ENCODE results near the gene HOXD10. TPM values are rescaled to one million over a fixed set of nuclear protein-coding genes. Genes with fewer than 3 reads are reported as not detected.

Gene HOXD10
- total and polyA plus RNA-seq, 2 experiments from 2014 or later = not detected

DNA sequence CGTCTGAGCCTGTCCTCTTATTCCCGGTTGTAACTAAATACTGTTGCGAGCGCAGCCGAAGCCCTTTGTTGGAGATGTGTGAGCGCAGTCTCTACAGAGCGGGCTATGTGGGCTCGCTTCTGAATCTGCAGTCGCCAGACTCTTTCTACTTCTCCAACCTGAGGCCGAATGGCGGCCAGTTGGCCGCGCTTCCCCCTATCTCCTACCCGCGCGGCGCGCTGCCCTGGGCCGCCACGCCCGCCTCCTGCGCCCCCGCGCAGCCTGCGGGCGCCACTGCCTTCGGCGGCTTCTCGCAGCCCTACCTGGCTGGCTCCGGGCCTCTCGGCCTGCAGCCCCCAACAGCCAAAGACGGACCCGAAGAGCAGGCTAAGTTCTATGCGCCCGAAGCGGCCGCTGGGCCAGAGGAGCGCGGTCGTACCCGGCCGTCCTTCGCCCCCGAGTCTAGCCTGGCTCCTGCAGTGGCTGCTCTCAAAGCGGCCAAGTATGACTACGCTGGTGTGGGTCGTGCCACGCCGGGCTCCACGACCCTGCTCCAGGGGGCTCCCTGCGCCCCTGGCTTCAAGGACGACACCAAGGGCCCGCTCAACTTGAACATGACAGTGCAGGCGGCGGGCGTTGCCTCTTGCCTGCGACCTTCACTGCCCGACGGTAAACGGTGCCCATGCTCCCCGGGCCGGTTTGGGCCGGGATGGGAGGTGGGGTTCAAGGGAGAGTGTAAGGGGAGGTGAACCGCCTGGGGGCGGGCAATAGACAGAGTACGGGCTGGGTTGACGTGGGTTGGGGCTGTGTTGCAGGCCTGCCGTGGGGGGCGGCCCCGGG lies 16.6 kb upstream of the HOXD10 start, which contains the start of gene HOXD12:
Gene HOXD12, plus strand, starts transcription at position 68 of the 819 bp plus-strand sequence. Its CDS starts 7 bp downstream, at position 75.
- Histone ChIP-seq H3K9me3 (ENCODE audit: low read depth) (no peaks in the 10 kb centered on the region), H3K4me3 (no peak within 1 kb of the TSS), H3K36me3 (no peaks in the 10 kb centered on the region), H3K4me1 (ENCODE audit: low read depth) (peaks cover 3% of the 10 kb centered on the region), H3K27me3 (peaks cover 100% of the 10 kb centered on the region), H3K27ac (no peak within 1 kb of the TSS)
- DNase-seq (ENCODE audit: low read depth in 1 of 2, low spot score in 1 of 2) = no peak
- TF ChIP-seq, protein P1, sequence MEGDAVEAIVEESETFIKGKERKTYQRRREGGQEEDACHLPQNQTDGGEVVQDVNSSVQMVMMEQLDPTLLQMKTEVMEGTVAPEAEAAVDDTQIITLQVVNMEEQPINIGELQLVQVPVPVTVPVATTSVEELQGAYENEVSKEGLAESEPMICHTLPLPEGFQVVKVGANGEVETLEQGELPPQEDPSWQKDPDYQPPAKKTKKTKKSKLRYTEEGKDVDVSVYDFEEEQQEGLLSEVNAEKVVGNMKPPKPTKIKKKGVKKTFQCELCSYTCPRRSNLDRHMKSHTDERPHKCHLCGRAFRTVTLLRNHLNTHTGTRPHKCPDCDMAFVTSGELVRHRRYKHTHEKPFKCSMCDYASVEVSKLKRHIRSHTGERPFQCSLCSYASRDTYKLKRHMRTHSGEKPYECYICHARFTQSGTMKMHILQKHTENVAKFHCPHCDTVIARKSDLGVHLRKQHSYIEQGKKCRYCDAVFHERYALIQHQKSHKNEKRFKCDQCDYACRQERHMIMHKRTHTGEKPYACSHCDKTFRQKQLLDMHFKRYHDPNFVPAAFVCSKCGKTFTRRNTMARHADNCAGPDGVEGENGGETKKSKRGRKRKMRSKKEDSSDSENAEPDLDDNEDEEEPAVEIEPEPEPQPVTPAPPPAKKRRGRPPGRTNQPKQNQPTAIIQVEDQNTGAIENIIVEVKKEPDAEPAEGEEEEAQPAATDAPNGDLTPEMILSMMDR (IDR thresholded peaks at IDR 0.05; ENCODE audit: low read depth, low read length) = no peak

DNA sequence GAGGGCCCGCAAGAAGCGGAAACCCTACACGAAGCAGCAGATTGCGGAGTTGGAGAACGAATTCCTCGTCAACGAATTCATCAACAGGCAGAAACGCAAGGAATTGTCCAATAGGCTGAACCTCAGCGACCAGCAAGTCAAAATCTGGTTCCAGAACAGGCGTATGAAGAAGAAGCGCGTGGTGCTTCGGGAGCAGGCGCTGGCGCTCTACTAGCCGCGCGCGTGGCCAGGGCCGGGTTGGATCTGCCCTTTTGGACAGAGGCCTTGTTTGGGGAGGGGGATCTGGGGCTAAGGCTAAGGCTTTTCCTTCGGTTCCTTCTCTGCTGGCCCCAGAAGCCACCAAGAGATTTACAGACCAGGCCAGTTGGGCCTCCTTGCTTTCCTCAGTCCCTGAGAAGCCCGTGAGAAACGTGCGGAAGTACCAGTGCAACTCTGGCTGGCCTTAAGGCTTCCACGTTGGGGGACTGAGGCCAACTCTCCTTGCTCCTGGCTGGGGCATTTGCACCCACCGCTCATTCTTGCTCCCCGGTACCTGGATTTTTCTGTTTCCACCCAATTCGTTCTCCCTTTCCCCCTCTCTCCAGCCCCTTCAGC lies 15.9 kb upstream of the HOXD10 start:
- no peaks in the 10 kb centered on the region for H3K9me3 ChIP-seq (ENCODE audit: low read depth)
- H3K36me3 ChIP-seq = no peaks in the 10 kb centered on the region
- peaks cover 3% of the 10 kb centered on the region for H3K4me1 ChIP-seq (ENCODE audit: low read depth)
- TF ChIP-seq, protein P1 (IDR thresholded peaks at IDR 0.05; ENCODE audit: low read depth, low read length) = no peak
- H3K27ac ChIP-seq = no peak overlapping the region
- H3K27me3 ChIP-seq = peaks cover 100% of the 10 kb centered on the region
- H3K4me3 ChIP-seq = no peak overlapping the region
- no peak for DNase-seq (ENCODE audit: low read depth in 1 of 2, low spot score in 1 of 2)

DNA sequence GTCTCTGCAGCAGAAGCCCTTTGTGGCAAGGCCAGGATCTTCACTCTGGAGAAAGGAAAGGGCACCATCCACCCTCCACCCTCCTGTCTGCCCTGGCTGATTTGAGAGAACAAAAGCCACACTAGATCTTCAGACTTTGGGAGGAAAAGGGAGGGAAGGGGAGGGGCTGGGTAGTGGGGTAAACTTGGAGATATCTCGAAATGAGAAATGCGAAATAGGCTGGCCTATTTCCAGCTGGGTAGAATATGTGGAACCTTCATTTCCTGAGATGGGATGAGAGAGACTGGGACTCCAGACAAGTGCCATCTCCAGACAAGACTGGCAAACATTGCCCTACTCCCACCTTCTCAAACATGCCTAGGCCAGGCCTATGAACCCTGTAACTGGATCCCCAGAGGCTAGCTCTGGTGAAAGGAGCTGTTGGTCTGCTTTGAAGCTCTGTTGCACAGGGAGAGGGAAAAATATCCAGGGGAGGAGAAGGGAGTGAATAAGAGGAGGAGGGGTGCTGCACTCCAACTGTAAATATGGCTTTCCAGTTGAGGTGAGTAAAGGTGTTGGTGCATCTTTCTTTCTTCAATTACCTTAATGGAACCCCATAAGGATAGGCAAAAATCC lies 15.3 kb upstream of the HOXD10 start:
- peaks cover 3% of the 10 kb centered on the region for H3K4me1 ChIP-seq (ENCODE audit: low read depth)
- DNase-seq (ENCODE audit: low read depth in 1 of 2, low spot score in 1 of 2) = no peak
- no peaks in the 10 kb centered on the region for H3K36me3 ChIP-seq
- no peak overlapping the region for H3K27ac ChIP-seq
- no peak overlapping the region for H3K4me3 ChIP-seq
- peaks cover 100% of the 10 kb centered on the region for H3K27me3 ChIP-seq
- TF ChIP-seq, protein P1 (IDR thresholded peaks at IDR 0.05; ENCODE audit: low read depth, low read length) = no peak
- H3K9me3 ChIP-seq (ENCODE audit: low read depth) = no peaks in the 10 kb centered on the region

DNA sequence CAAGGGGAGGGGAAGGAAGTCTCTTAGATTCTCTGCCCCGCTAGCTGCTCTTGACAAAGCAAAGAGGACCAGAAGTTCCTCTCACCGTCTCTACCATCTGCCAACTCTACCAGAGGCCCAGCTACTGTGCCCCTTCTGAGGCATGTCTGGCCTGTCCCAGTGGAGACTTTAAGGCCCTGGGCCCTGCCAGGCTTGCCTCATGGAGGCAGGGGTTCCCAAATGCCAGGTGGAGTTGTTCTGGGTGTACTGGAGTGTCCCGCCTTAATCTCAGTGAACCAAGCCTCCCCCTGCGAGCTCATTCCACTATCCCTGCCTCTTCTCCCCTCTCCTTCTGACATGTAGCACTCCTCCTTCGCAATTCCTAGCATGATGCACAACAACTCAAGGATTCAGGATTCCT lies 14.7 kb upstream of the HOXD10 start:
- peaks cover 100% of the 10 kb centered on the region for H3K27me3 ChIP-seq
- H3K27ac ChIP-seq = no peak overlapping the region
- DNase-seq (ENCODE audit: low read depth in 1 of 2, low spot score in 1 of 2) = no peak
- H3K36me3 ChIP-seq = no peaks in the 10 kb centered on the region
- H3K4me3 ChIP-seq = no peak overlapping the region
- H3K4me1 ChIP-seq (ENCODE audit: low read depth) = peaks cover 3% of the 10 kb centered on the region
- H3K9me3 ChIP-seq (ENCODE audit: low read depth) = no peaks in the 10 kb centered on the region
- TF ChIP-seq, protein P1 (IDR thresholded peaks at IDR 0.05; ENCODE audit: low read depth, low read length) = no peak

DNA sequence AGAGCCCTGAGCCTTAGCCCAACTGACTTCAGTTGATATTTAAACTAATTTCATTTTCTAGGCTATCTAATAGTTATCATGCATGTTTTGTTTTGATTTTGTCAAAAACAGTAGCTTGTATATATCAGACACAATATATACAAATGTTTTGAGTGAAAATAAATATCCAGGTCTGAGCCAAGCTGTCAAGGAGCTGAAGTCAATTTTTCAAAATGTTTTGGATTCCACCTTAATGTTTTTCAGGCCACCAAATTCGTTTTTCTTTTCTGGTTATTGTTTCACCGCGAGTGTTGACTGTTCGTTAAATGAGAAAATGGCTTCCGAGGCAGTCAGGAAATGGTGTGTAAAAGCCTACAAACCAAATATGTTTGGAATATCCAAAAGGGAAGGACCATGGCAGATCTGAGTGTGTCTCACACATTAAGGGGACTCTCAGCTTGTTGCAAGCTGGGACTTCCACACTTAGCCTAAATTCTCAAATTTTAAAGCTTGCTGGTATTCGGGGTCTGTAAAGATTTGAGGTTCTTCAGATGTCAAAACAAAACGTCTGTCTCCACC lies 14.2 kb upstream of the HOXD10 start:
- H3K36me3 ChIP-seq = no peaks in the 10 kb centered on the region
- no peak for DNase-seq (ENCODE audit: low read depth in 1 of 2, low spot score in 1 of 2)
- H3K4me1 ChIP-seq (ENCODE audit: low read depth) = peaks cover 5% of the 10 kb centered on the region
- no peaks in the 10 kb centered on the region for H3K9me3 ChIP-seq (ENCODE audit: low read depth)
- H3K27ac ChIP-seq = no peak overlapping the region
- no peak overlapping the region for H3K4me3 ChIP-seq
- peaks cover 100% of the 10 kb centered on the region for H3K27me3 ChIP-seq
- TF ChIP-seq, protein P1 (IDR thresholded peaks at IDR 0.05; ENCODE audit: low read depth, low read length) = no peak
